ENCODE results near the gene FXYD6.

The FXYD6 gene

GRCh38 chr11:117915672-117916235, 39.3 kb upstream of the FXYD6 start:
- DNase-seq (ENCODE audit: low read depth) = no peak
- H3K4me3 ChIP-seq (ENCODE audit: low read depth, low read length) = no peak overlapping the region
- no peak for TF ChIP-seq CTCF (conservative IDR thresholded peaks at IDR 0.05; ENCODE audit: low read depth, low read length)

GRCh38 chr11:117914991-117915618, 38.6 kb upstream of the FXYD6 start:
- TF ChIP-seq CTCF (conservative IDR thresholded peaks at IDR 0.05; ENCODE audit: low read depth, low read length) = no peak
- H3K4me3 ChIP-seq (ENCODE audit: low read depth, low read length) = no peak overlapping the region
- no peak for DNase-seq (ENCODE audit: low read depth)

- H3K4me3 ChIP-seq (ENCODE audit: low read depth, low read length) = no peak overlapping the region
- no peak for TF ChIP-seq CTCF (conservative IDR thresholded peaks at IDR 0.05; ENCODE audit: low read depth, low read length)
Measured at GRCh38 chr11:117914398-117914761, 37.9 kb upstream of the FXYD6 start.

GRCh38 chr11:117913736-117914397, 37.4 kb upstream of the FXYD6 start:
- H3K4me3 ChIP-seq (ENCODE audit: low read depth, low read length) = no peak overlapping the region
- no peak for DNase-seq (ENCODE audit: low read depth)
- no peak for TF ChIP-seq CTCF (conservative IDR thresholded peaks at IDR 0.05; ENCODE audit: low read depth, low read length)

More at GRCh38 chr11:117914398-117914761, 37.9 kb upstream of the FXYD6 start:
- DNase-seq (ENCODE audit: low read depth) = no peak

GRCh38 chr11:117912497-117912896, 36.0 kb upstream of the FXYD6 start:
- no peak overlapping the region for H3K4me3 ChIP-seq (ENCODE audit: low read depth, low read length)
- no peak for DNase-seq (ENCODE audit: low read depth)
- TF ChIP-seq CTCF (conservative IDR thresholded peaks at IDR 0.05; ENCODE audit: low read depth, low read length) = no peak

GRCh38 chr11:117911694-117912093, 35.2 kb upstream of the FXYD6 start:
- no peak for DNase-seq (ENCODE audit: low read depth)
- H3K4me3 ChIP-seq (ENCODE audit: low read depth, low read length) = no peak overlapping the region
- TF ChIP-seq CTCF (conservative IDR thresholded peaks at IDR 0.05; ENCODE audit: low read depth, low read length) = no peak
